ENCODE results near the gene WRAP53. TPM values are rescaled to one million over a fixed set of nuclear protein-coding genes. Genes with fewer than 3 reads are reported as not detected.
A peak's percentile ranks its signal among the peaks of the same experiment; 100 is the strongest.

The WRAP53 gene
- polyA plus RNA-seq, 4 donors: 11.1 to 17.6 (median 15.6) TPM

DNA sequence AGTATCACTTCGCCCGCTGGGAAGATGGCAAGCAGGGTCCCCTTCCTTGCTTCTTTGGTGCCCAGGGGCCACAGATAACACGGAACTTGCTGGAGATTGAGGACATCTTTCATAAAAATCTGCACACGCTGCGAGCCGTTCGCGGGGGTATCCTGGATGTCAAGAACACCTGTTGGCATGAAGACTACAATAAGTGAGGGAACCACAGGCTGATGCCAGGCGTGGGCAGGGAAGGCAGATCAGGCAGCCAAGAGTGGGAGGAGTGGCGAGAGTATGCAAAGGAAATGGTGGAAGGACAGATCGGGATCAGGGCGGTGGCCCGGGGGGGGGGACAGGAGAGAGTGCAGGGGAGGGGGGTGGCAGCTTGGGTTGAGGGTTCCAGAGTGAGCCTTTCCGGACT lies 51.5 kb downstream of the WRAP53 start:
- no peak for DNase-seq (ENCODE audit: low read depth in 4 of 4, low spot score in 2 of 4)

DNA sequence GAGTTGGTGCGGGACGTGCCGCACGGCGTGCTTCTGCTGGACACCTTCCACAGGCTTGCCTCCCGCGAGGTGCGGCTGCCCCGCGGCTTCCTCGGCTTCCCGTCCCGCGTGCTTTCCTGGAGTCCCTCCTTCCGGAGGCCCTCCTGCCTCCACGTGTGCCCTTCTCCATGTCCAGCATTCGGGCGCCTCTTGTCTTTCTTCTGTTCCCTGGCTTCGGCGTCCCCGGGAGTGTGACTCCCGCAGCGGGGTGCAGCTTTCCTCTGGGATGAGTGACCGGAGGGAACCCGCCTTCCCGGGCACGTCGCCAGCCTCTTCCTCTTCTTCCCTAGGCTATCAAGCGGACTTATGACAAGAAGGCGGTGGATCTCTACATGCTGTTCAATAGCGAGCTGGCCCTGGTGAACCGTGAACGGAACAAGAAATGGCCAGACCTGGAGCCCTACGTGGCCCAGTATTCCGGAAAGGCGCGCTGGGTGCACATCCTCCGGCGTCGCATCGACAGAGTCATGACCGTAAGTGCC lies 52.3 kb downstream of the WRAP53 start:
- DNase-seq (ENCODE audit: low read depth in 4 of 4, low spot score in 2 of 4): no peak

- no peak for DNase-seq (ENCODE audit: low read depth in 4 of 4, low spot score in 2 of 4)
These were observed 54.5 kb downstream of the WRAP53 start for GRCh38 chr17:7742729-7743128.

DNA sequence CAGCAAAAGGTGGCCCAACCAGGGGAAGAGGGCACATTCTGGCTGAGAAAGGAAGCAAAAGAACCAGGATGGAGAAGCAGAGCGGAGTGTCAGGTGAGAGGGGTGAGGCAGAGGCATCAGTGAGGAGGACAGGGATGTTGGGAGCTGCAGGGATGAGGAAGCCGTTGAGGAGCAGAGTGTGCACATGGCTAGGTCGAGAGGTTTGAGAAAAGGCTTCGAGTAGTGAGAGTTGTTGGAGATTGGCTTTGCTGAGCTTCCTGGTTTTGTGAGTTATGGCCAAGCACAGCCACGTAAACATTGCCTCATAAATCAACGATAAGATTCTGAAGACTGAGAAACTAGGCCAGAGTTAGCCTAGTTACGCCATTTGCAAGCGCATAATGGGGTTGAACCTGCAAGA lies 56.1 kb downstream of the WRAP53 start:
- peak in 1 of 4 donors; percentile 13 for DNase-seq (ENCODE audit: low read depth in 4 of 4, low spot score in 2 of 4)

- DNase-seq (ENCODE audit: low read depth in 4 of 4, low spot score in 2 of 4): no peak
These were observed 57.6 kb downstream of the WRAP53 start for GRCh38 chr17:7745748-7746470.

- DNase-seq (ENCODE audit: low read depth in 4 of 4, low spot score in 2 of 4): no peak
These were observed 59.4 kb downstream of the WRAP53 start for GRCh38 chr17:7747635-7748071.

- DNase-seq (ENCODE audit: low read depth in 4 of 4, low spot score in 2 of 4): no peak
These were observed 59.9 kb downstream of the WRAP53 start for GRCh38 chr17:7748076-7748775.

- DNase-seq (ENCODE audit: low read depth in 4 of 4, low spot score in 2 of 4): no peak
These were observed 62.1 kb downstream of the WRAP53 start for GRCh38 chr17:7750321-7750821.

Other genes starting within 250 kb of the WRAP53 start
- 1 to 10 TPM; 6.1 to 6.9 (median 6.4) TPM for gene FGF11, start 249.0 kb upstream of the WRAP53 start, polyA plus RNA-seq (ENCODE audit: insufficient read length in 4 of 4)
- gene CHRNB1, start 243.4 kb upstream of the WRAP53 start, polyA plus RNA-seq (ENCODE audit: insufficient read length in 4 of 4): 10 to 100 TPM; 10.3 to 10.8 (median 10.6) TPM
- gene ZBTB4, start 208.8 kb upstream of the WRAP53 start, polyA plus RNA-seq (ENCODE audit: insufficient read length in 4 of 4): 10 to 100 TPM; 38.6 to 50.6 (median 44.2) TPM
- gene SLC35G6, start 207.0 kb upstream of the WRAP53 start, polyA plus RNA-seq (ENCODE audit: insufficient read length in 4 of 4): under 1 TPM in 2 of 4 donors, not detected in 2; 0.46 to 0.72 TPM
- gene POLR2A, start 204.1 kb upstream of the WRAP53 start, polyA plus RNA-seq (ENCODE audit: insufficient read length in 4 of 4): 100 to 1,000 TPM; 101 to 163 (median 116) TPM
- gene TNFSF12, start 139.4 kb upstream of the WRAP53 start, polyA plus RNA-seq (ENCODE audit: insufficient read length in 4 of 4): 10 to 100 TPM; 21.7 to 32.3 (median 28.3) TPM
- 10 to 100 TPM; 12.8 to 15.9 (median 14.5) TPM for gene TNFSF13, start 129.7 kb upstream of the WRAP53 start, polyA plus RNA-seq (ENCODE audit: insufficient read length in 4 of 4)
- 10 to 100 TPM; 60.8 to 81.3 (median 74.9) TPM for gene SENP3, start 126.6 kb upstream of the WRAP53 start, polyA plus RNA-seq (ENCODE audit: insufficient read length in 4 of 4)
- 10 to 100 TPM; 33.6 to 64.0 (median 57.2) TPM for gene CD68, start 108.8 kb upstream of the WRAP53 start, polyA plus RNA-seq (ENCODE audit: insufficient read length in 4 of 4)
- 100 to 1,000 TPM; 102 to 125 (median 121) TPM for gene MPDU1, start 104.6 kb upstream of the WRAP53 start, polyA plus RNA-seq (ENCODE audit: insufficient read length in 4 of 4)
- 1 to 10 TPM; 3.0 to 5.6 (median 4.0) TPM for gene SOX15, start 98.4 kb upstream of the WRAP53 start, polyA plus RNA-seq (ENCODE audit: insufficient read length in 4 of 4)
- gene FXR2, start 73.6 kb upstream of the WRAP53 start, polyA plus RNA-seq (ENCODE audit: insufficient read length in 4 of 4): 10 to 100 TPM; 46.3 to 56.5 (median 52.4) TPM
- gene SAT2, start 60.7 kb upstream of the WRAP53 start, polyA plus RNA-seq (ENCODE audit: insufficient read length in 4 of 4): 100 to 1,000 TPM; 127 to 157 (median 133) TPM
- 1 to 10 TPM; 3.0 to 5.1 (median 4.0) TPM for gene SHBG, start 58.3 kb upstream of the WRAP53 start, polyA plus RNA-seq (ENCODE audit: insufficient read length in 4 of 4)
- 10 to 100 TPM; 18.1 to 22.1 (median 21.1) TPM for gene ATP1B2, start 37.6 kb upstream of the WRAP53 start, polyA plus RNA-seq (ENCODE audit: insufficient read length in 4 of 4)
- gene TP53, start 987 bp upstream of the WRAP53 start, polyA plus RNA-seq (ENCODE audit: insufficient read length in 4 of 4): 10 to 100 TPM; 63.1 to 78.2 (median 72.6) TPM
- 10 to 100 TPM; 22.3 to 25.6 (median 23.7) TPM for gene EFNB3, start 16.7 kb downstream of the WRAP53 start, polyA plus RNA-seq (ENCODE audit: insufficient read length in 4 of 4)
- under 1 TPM; 0.16 to 0.47 (median 0.34) TPM for gene DNAH2, start 29.3 kb downstream of the WRAP53 start, polyA plus RNA-seq (ENCODE audit: insufficient read length in 4 of 4)
- 10 to 100 TPM; 14.6 to 35.4 (median 26.1) TPM for gene KDM6B, start 145.7 kb downstream of the WRAP53 start, polyA plus RNA-seq (ENCODE audit: insufficient read length in 4 of 4)
- 10 to 100 TPM; 22.1 to 34.0 (median 28.5) TPM for gene TMEM88, start 166.6 kb downstream of the WRAP53 start, polyA plus RNA-seq (ENCODE audit: insufficient read length in 4 of 4)
- 100 to 1,000 TPM in 2 of 4 donors, 10 to 100 TPM in 2; 68.9 to 144 (median 105) TPM for gene NAA38, start 169.1 kb downstream of the WRAP53 start, polyA plus RNA-seq (ENCODE audit: insufficient read length in 4 of 4)
- gene CYB5D1, start 169.5 kb downstream of the WRAP53 start, polyA plus RNA-seq (ENCODE audit: insufficient read length in 4 of 4): 10 to 100 TPM; 19.8 to 29.7 (median 25.3) TPM
- gene CHD3, start 200.3 kb downstream of the WRAP53 start, polyA plus RNA-seq (ENCODE audit: insufficient read length in 4 of 4): 100 to 1,000 TPM; 142 to 212 (median 180) TPM
- gene RNF227, start 227.8 kb downstream of the WRAP53 start, polyA plus RNA-seq (ENCODE audit: insufficient read length in 4 of 4): 1 to 10 TPM; 3.0 to 6.1 (median 5.1) TPM
- 10 to 100 TPM in 2 of 4 donors, 1 to 10 TPM in 2; 7.8 to 16.3 (median 12.5) TPM for gene KCNAB3, start 241.4 kb downstream of the WRAP53 start, polyA plus RNA-seq (ENCODE audit: insufficient read length in 4 of 4)
- 100 to 1,000 TPM; 126 to 157 (median 136) TPM for gene TRAPPC1, start 243.5 kb downstream of the WRAP53 start, polyA plus RNA-seq (ENCODE audit: insufficient read length in 4 of 4)
- gene CNTROB, start 243.7 kb downstream of the WRAP53 start, polyA plus RNA-seq (ENCODE audit: insufficient read length in 4 of 4): 10 to 100 TPM; 42.0 to 67.5 (median 57.0) TPM